GM12865 (cell line): ENCODE data around the gene SCRG1.
A peak's percentile ranks its signal among the peaks of the same experiment; 100 is the strongest.

Experiments used
- DNase-seq: peaks from one replicate; pipeline ENCODE4 v3.0.0; 2010; ENCODE audit warnings: low read depth
- H3K4me3 ChIP-seq: 2 replicates; pipeline ENCODE4 v1.5.1; 2011; ENCODE audit warnings: mild to moderate bottlenecking, low read depth, low read length, control low read depth
- CTCF ChIP-seq: IDR thresholded peaks from 2 replicates; pipeline ENCODE4 v1.5.1; 2011; ENCODE audit warnings: low read length, control low read depth, low read depth, inconsistent platforms; ENCODE audit not compliant: insufficient read depth; ENCODE audit errors: missing control alignments

The SCRG1 gene

GRCh38 chr4:173436771-173437265 lies 37.9 kb upstream of the SCRG1 start:
- TF ChIP-seq CTCF, result no peak
- DNase-seq, result no peak
- no peak overlapping the region for H3K4me3 ChIP-seq

GRCh38 chr4:173436149-173436579 lies 37.2 kb upstream of the SCRG1 start:
- no peak for DNase-seq
- TF ChIP-seq CTCF, result no peak
- H3K4me3 ChIP-seq, result no peak overlapping the region

- TF ChIP-seq CTCF, result no peak
- H3K4me3 ChIP-seq, result no peak overlapping the region
- DNase-seq, result no peak
Measured at GRCh38 chr4:173434231-173434630, 35.3 kb upstream of the SCRG1 start.

- DNase-seq, result no peak
- no peak overlapping the region for H3K4me3 ChIP-seq
- no peak for TF ChIP-seq CTCF
Measured at GRCh38 chr4:173433447-173433846, 34.5 kb upstream of the SCRG1 start.

- peak; percentile 12 for DNase-seq
- no peak for TF ChIP-seq CTCF
- H3K4me3 ChIP-seq, result no peak overlapping the region
Measured at GRCh38 chr4:173432430-173432829, 33.5 kb upstream of the SCRG1 start.

GRCh38 chr4:173426064-173426463 lies 27.1 kb upstream of the SCRG1 start:
- TF ChIP-seq CTCF, result no peak
- DNase-seq, result no peak
- no peak overlapping the region for H3K4me3 ChIP-seq
